Panc1 (cell line): Measurements from ENCODE around the gene EHBP1L1. TPM values are rescaled to one million over a fixed set of nuclear protein-coding genes. Genes with fewer than 3 reads are reported as not detected.

Source experiments
- ATAC-seq: fragments of 200-7000 bp; cut with Tn5 transposase; 2 replicates; pipeline ENCODE4 v1.9.1; 2020; ENCODE audit warnings: mild to moderate bottlenecking, moderate library complexity
- BruUV-seq: library from RNA; stranded (reverse); fragments of 400-500 nt; replicated peaks from 2 replicates; lab custom pipeline; 2021; lab: Mats Ljungman, UMichigan
- CTCF ChIA-PET: fragments of 300-600 bp; sonication (Branson Sonifier 250); formaldehyde crosslinking; loops from one replicate; lab custom pipeline; 2022; ENCODE audit warnings: antibody characterized with exemption; lab: Charles Lee
- POLR2A ChIA-PET: fragments of 300-600 bp; sonication (Branson Sonifier 250); formaldehyde crosslinking; loops from one replicate; lab custom pipeline; 2022; ENCODE audit warnings: antibody characterized with exemption; lab: Charles Lee
- DNase-seq: peaks from one replicate; pipeline ENCODE4 v3.0.0-alpha.2; 2010; ENCODE audit warnings: low read depth, low spot score
- H3K27ac ChIP-seq: 2 replicates; pipeline ENCODE4 v1.5.1; 2011; ENCODE audit warnings: mild to moderate bottlenecking, low read length, inconsistent platforms
- H3K27me3 ChIP-seq: fragments of 200-500 bp; sonication (Bioruptor generic); 2 replicates; pipeline ENCODE4 v1.6.0; 2014; ENCODE audit warnings: low read length, inconsistent platforms; ENCODE audit not compliant: control insufficient read depth, insufficient read depth
- H3K36me3 ChIP-seq: fragments of 200-500 bp; sonication (Bioruptor generic); 2 replicates; pipeline ENCODE4 v1.5.1; 2014; ENCODE audit warnings: inconsistent platforms, mild to moderate bottlenecking, low read length, moderate library complexity; ENCODE audit not compliant: control insufficient read depth, insufficient read depth
- H3K4me1 ChIP-seq: 2 replicates; pipeline ENCODE4 v1.5.1; 2011; ENCODE audit warnings: inconsistent platforms, mild to moderate bottlenecking, low read length, moderate library complexity; ENCODE audit not compliant: control insufficient read depth, insufficient read depth
- H3K4me3 ChIP-seq, 2 experiments: 2 replicates each; pipeline ENCODE4 v1.5.1; 2011 to 2012; ENCODE audit warnings: low read depth in 2 of 2, low read length in 2 of 2, mild to moderate bottlenecking in 2 of 2, inconsistent platforms in 1 of 2, moderate library complexity in 1 of 2
- H3K9me3 ChIP-seq: fragments of 200-500 bp; sonication (Bioruptor generic); 2 replicates; pipeline ENCODE4 v1.5.1; 2014; ENCODE audit warnings: low read depth, mild to moderate bottlenecking, inconsistent platforms, low read length, moderate library complexity; ENCODE audit not compliant: control insufficient read depth, insufficient read depth
- POLR2AphosphoS5 ChIP-seq: IDR thresholded peaks from 2 replicates; pipeline ENCODE4 v1.6.1; 2012; ENCODE audit warnings: mild to moderate bottlenecking, low read depth, low read length, moderate library complexity
- REST ChIP-seq, 2 experiments: IDR thresholded peaks; 2 replicates each; pipeline ENCODE4 v1.6.1; 2011 to 2012; ENCODE audit warnings: low read depth in 2 of 2, control low read depth in 1 of 2, low read length in 1 of 2, mild to moderate bottlenecking in 1 of 2, moderate library complexity in 1 of 2; ENCODE audit not compliant: insufficient read depth in 1 of 2
- SIN3A ChIP-seq: IDR thresholded peaks from 2 replicates; pipeline ENCODE4 v1.6.1; 2012; ENCODE audit warnings: low read depth, mild to moderate bottlenecking, low read length, moderate library complexity, borderline replicate concordance; ENCODE audit not compliant: insufficient read depth
- TCF7L2 ChIP-seq: IDR thresholded peaks from 2 replicates; pipeline ENCODE4 v1.6.1; 2011; ENCODE audit warnings: mild to moderate bottlenecking, low read depth, low read length, inconsistent platforms
- in situ Hi-C: cut with HindIII; loops from 2 replicates; pipeline ENCODE4 v1.10.0; 2016; ENCODE audit warnings: low sequenced_read_pairs, low pct_unique_long_range_greater_than_20kb
- intact Hi-C: fragments of 100-400 bp; cut with micrococcal nuclease; formaldehyde crosslinking; loops from one replicate; pipeline ENCODE4 v1.10.0; 2022; ENCODE audit not compliant: unreplicated experiment
- total RNA-seq: library from RNA; stranded (reverse); gene quantifications from one replicate; pipeline ENCODE4 v1.2.1, GENCODE V29; 2021; ENCODE audit not compliant: unreplicated experiment
- TF ChIP-seq, protein P1 (sequence below): fragments of 450-650 bp; IDR thresholded peaks from 2 replicates; pipeline ENCODE4 v1.5.1; 2017; ENCODE audit warnings: mild to moderate bottlenecking

EHBP1L1 gene
- total RNA-seq, 1 experiment from 2014 or later, result 108 TPM

GRCh38 chr11:65636108-65637031 is 60.5 kb downstream of the EHBP1L1 start:
- BruUV-seq, result no TSS peak
- Histone ChIP-seq H3K27me3 (no peaks in the 10 kb centered on the region), H3K36me3 (peaks cover 10% of the 10 kb centered on the region; the same call in 1 of the 2 replicates), H3K9me3 (no peaks in the 10 kb centered on the region), H3K27ac (peak overlapping the region; percentile 76; the same call in 1 of the 2 replicates), H3K4me1 (peaks cover 24% of the 10 kb centered on the region), H3K4me3 (no peak overlapping the region)
- POLR2A ChIA-PET, result interaction anchor here (0.5 kb wide), 1 partner anchor 53 kb away, joined by 8 read pairs; no protein-coding TSS in a partner anchor
- no peak for TF ChIP-seq POLR2AphosphoS5
- TF ChIP-seq, protein P1, sequence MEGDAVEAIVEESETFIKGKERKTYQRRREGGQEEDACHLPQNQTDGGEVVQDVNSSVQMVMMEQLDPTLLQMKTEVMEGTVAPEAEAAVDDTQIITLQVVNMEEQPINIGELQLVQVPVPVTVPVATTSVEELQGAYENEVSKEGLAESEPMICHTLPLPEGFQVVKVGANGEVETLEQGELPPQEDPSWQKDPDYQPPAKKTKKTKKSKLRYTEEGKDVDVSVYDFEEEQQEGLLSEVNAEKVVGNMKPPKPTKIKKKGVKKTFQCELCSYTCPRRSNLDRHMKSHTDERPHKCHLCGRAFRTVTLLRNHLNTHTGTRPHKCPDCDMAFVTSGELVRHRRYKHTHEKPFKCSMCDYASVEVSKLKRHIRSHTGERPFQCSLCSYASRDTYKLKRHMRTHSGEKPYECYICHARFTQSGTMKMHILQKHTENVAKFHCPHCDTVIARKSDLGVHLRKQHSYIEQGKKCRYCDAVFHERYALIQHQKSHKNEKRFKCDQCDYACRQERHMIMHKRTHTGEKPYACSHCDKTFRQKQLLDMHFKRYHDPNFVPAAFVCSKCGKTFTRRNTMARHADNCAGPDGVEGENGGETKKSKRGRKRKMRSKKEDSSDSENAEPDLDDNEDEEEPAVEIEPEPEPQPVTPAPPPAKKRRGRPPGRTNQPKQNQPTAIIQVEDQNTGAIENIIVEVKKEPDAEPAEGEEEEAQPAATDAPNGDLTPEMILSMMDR, result no peak
- TF ChIP-seq SIN3A, result no peak
- TF ChIP-seq REST (IDR thresholded peaks at IDR 0.05; ENCODE audit: insufficient read depth in 1 of 2, low read depth in 2 of 2, low read length in 1 of 2), result no peak
- TF ChIP-seq TCF7L2, result no peak
- no peak for DNase-seq
- ATAC-seq, result no peak
- in situ Hi-C loops (no loop called here), intact Hi-C loops (loop anchor here (10.0 kb wide), 1 partner anchor 68 kb away; no protein-coding TSS in a partner anchor)
- CTCF ChIA-PET, result no interaction called here

- intact Hi-C loops, result loop anchor here (10.0 kb wide), 1 partner anchor 68 kb away; no protein-coding TSS in a partner anchor
- Histone ChIP-seq H3K4me3 (peak overlapping the region in 1 of 2 experiments; percentile 79; a peak in 2 of 4 replicates), H3K27me3 (no peaks in the 10 kb centered on the region), H3K4me1 (peaks cover 24% of the 10 kb centered on the region), H3K9me3 (no peaks in the 10 kb centered on the region), H3K27ac (peak overlapping the region; percentile 76), H3K36me3 (peaks cover 10% of the 10 kb centered on the region; the same call in 1 of the 2 replicates)
- in situ Hi-C loops, result no loop called here
- TF ChIP-seq, protein P1, result no peak
- TF ChIP-seq REST (IDR thresholded peaks at IDR 0.05; ENCODE audit: insufficient read depth in 1 of 2, low read depth in 2 of 2, low read length in 1 of 2) (no peak), SIN3A (no peak), POLR2AphosphoS5 (no peak), TCF7L2 (no peak)
- DNase-seq (no peak), ATAC-seq (no peak)
- POLR2A ChIA-PET, result interaction anchor here (0.8 to 1.3 kb wide), 4 partner anchors 10 to 24 kb away, joined by 3 to 5 read pairs (median 3); no protein-coding TSS in a partner anchor
- BruUV-seq, result no TSS peak
- CTCF ChIA-PET, result interaction anchor here (1.0 kb wide), 1 partner anchor 181 kb away, joined by 3 read pairs; no protein-coding TSS in a partner anchor
Measured at GRCh38 chr11:65637032-65637557, 61.2 kb downstream of the EHBP1L1 start.
